Fibroblast of villous mesenchyme (primary cell): ENCODE data around the gene PON3. TPM values are rescaled to one million over a fixed set of nuclear protein-coding genes. Genes with fewer than 3 reads are reported as not detected.

Experiments
- DNase-seq: peaks from one replicate; pipeline ENCODE4 v3.0.0-alpha.2; 2010; ENCODE audit warnings: low read depth
- H3K4me3 ChIP-seq: 2 replicates; pipeline ENCODE4 v1.5.1; 2011; ENCODE audit warnings: low read depth, mild to moderate bottlenecking, low read length
- total RNA-seq: library from RNA; depleted of rRNA; stranded (reverse); fragments of >200 nt; gene quantifications from 2 replicates; pipeline ENCODE4 v1.2.3, GENCODE V29; 2012
- TF ChIP-seq, protein P1 (sequence below): IDR thresholded peaks from 2 replicates; pipeline ENCODE4 v1.5.1; 2012; ENCODE audit warnings: low read depth, mild to moderate bottlenecking, low read length; ENCODE audit not compliant: insufficient read depth

The PON3 gene
- total RNA-seq, 1 donor = not detected

DNA sequence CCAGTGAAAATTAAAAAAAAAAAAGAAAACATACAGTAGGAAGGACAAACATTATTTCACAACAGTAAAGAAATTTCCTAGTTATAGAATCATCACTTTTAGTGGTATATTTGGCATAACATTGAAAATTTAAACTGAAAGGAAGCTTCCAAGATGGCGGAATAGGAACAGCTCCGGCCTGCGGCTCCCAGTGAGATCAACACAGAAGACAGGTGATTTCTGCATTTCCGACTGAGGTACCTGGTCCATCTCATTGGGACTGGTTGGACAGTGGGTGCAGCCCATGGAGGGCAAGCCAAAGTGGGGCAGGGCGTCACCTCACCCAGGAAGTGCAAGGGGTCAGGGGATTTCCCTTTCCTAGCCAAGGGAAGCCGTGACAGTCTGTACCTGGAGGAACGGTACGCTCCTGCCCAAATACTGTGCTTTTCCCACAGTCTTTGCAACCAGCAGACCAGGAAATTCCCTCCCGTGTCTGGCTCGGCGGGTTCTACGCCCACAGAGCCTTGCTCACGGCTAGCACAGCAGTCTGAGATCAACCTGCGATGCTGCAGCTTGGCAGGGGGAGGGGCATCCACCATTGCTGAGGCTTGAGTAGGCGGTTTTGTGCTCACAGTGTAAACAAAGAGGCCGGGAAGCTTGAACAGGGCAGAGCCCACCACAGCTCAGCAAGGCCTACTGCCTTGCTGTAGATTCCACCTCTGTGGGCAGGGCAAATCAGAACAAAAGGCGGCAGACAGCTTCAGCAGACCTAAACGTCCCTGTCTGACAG lies 19.4 kb downstream of the PON3 start:
- TF ChIP-seq, protein P1, sequence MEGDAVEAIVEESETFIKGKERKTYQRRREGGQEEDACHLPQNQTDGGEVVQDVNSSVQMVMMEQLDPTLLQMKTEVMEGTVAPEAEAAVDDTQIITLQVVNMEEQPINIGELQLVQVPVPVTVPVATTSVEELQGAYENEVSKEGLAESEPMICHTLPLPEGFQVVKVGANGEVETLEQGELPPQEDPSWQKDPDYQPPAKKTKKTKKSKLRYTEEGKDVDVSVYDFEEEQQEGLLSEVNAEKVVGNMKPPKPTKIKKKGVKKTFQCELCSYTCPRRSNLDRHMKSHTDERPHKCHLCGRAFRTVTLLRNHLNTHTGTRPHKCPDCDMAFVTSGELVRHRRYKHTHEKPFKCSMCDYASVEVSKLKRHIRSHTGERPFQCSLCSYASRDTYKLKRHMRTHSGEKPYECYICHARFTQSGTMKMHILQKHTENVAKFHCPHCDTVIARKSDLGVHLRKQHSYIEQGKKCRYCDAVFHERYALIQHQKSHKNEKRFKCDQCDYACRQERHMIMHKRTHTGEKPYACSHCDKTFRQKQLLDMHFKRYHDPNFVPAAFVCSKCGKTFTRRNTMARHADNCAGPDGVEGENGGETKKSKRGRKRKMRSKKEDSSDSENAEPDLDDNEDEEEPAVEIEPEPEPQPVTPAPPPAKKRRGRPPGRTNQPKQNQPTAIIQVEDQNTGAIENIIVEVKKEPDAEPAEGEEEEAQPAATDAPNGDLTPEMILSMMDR = no peak
- no peak overlapping the region for H3K4me3 ChIP-seq
- DNase-seq = no peak

DNA sequence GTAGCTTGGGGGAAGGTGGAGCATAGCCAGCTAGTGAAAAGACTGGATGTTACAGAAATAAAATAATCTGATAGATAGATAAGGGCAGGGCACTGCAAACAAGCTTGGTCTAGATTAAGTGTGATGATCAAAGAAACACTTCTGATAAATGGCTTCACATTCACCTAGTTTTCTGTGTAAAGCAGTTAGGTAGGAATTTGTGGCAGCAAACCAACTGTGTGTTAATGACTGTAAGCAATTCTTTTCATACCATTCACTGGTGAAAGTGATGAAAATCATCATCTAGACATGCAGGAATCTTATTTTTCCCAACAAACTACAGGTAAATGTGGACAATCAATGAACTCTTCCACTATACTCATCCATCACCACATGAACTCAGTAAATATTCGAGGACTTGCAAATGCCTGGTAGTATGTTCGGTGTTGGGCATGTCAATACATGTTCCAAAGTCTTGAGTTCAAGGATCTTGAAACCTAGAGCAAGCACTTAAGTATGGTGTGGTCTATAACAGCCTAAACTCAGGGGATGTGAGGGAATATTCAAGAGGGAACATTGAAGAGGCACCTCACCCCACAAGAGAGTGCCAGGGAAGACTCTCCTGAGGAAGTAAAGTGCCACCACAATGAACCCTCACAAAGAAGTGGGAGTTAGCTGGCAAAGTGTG lies 20.5 kb downstream of the PON3 start:
- TF ChIP-seq, protein P1 = no peak
- H3K4me3 ChIP-seq = no peak overlapping the region
- no peak for DNase-seq

DNA sequence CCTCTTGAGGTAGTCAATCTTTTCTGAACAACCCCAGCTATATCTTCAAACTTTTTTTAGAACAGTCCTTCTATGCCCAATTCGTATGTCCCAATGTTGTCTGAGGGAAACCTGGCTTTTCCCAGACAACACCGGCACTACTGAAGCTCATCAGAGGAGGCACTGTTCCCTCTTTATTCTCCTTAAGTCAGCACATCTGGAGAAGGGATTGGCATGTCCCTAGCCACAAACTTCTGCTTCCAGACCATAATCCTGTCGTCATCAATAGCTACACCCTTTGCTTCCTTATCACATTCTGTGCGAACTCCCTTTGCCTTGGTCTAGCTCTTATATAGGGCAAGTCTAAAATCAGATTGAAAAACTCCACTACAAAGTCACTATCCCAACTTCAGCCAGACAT lies 22.9 kb downstream of the PON3 start:
- DNase-seq = no peak
- no peak overlapping the region for H3K4me3 ChIP-seq
- TF ChIP-seq, protein P1 = no peak

DNA sequence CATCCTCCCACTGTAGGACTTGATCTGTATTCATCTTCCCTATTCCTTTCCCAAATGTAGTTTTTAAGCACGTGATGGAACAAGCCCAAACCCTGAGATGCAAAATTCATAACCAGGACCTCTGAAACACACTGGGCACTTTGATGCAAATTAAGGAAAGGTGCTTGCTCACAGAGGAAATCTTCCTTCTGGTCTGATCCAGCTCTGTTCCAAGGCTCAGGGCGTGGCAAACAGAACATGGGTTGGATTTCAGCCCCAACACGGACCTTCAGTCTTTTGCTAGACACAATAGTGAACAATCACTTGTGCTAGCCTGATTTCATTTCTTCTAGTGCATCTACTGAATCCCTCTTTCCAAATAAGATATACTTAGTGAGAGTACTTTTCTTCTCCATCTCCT lies 27.9 kb downstream of the PON3 start:
- TF ChIP-seq, protein P1 = no peak
- no peak overlapping the region for H3K4me3 ChIP-seq
- no peak for DNase-seq

DNA sequence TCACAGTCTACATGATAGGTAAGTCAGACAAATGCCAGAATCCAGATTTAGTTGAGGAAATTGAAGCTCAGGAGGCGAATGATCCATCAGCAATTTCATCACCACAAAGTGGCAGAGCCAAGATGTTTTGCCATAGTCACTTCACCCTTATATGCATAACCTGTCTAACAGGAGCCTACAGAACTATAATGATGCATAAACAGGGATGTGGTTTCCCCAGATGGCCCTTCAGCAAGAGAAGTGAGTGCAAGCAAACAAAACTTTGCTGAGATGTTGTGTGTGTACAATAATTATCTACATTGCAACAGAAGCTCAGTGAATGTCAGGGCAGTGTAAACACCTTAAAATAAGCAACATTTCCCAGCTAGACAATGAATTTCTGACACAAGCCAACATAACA lies 28.6 kb downstream of the PON3 start:
- no peak for DNase-seq
- TF ChIP-seq, protein P1 = no peak
- no peak overlapping the region for H3K4me3 ChIP-seq

DNA sequence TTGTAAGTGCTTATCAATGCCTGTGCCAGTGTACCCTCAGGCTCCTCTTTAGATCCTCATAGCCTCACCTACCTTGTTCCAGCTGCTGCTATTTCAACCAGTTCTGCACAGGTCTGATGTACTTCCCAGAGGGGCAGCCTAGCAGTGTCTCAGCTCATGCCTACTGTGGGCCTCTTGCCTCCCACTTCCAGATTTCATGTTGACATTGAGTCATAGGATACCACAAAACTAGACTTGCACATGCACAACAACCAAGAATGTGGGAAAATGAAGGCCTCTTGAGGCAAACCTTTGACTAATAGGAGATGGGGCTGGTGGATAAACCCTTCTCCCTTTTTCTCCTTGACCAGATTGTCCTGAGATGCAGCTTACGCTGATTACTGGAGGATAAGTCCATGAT lies 31.0 kb downstream of the PON3 start:
- DNase-seq = no peak
- TF ChIP-seq, protein P1 = no peak
- no peak overlapping the region for H3K4me3 ChIP-seq

GRCh38 chr7:95357623-95358022 lies 38.6 kb downstream of the PON3 start:
- peak; percentile 10 for DNase-seq
- TF ChIP-seq, protein P1 = peak; percentile 31
- H3K4me3 ChIP-seq = no peak overlapping the region
